ENCODE results near the gene SLC23A1.
"Not testable (repeated sequence)": the region's sequence is repeated elsewhere in the genome, so short reads cannot be mapped to it uniquely, and the experiment has no call there.

The SLC23A1 gene

DNA sequence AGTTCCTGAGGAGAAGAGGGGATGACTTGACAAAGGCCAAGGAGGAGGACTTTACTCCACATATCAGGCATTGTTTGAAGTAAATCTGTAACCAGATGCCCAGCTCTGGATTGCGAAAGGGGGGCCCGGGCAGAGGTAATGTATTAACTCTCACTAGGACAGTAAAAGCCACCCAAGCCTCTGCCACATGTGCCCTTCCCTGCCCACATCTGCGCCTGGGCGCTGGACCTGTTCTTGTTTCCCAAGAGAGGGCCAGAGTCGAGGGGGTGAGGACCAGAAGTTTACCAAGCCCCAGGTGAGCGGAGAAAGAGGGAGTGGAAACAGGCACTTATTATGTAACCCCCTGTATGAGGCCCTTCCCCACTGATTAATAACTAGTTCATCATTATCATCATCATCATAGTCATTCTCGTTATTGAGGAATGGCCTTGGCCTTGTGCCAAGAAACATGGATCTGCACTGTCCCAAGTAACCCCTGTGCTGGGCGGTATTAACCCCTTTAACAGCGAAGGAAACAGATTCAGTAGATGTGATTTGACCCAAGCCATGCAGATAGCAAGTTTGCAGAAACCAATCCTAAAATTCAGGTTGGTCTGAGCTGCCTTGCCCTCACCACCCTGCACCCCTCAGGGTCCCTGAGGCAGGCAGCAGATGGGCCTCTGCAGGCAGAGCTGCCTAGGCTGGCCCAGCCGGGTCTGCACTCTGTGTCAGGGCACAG, at the start of gene SLC23A1:
SLC23A1 (minus strand) TSS at position 23 of the 718 bp plus-strand sequence. CDS start 44 bp downstream, outside the sequence.
- no peak for DNase-seq

DNA sequence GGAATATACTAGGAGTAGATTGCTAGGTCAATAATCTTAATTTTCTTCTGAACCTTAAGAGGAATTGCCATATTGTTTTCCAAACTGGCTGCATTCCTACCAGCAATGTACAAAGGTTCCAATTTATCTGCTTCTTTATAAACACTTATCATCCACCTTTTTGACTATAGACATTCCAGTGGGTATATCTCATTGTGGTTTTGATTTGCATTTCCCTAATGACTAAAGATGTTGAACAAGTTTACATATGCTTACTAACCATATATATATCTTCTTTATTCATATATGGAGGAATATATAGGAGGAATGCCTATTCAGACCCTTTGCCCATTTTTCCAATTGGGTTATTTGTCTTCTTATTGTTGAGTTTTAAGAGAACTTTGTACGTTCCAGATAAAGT, 48.6 kb upstream of the SLC23A1 start:
- DNase-seq = no peak

DNA sequence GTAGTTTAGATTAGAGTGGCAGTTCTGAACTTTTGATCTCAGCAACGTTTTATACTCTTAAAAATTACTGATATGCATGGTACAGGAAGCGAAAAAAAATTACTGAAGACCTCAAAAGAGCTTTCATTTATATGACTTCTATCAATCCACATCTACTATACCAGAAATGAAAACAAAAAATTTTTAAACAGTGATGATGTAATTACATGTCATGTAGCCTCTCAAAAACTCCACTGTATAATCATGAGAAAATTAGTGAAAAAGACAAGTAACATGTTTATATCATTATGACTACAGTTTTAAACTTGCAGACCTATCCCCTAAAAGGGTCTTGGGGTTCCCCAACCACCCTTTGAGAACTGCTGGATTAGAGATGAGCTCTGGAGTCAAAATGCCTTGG, 46.9 kb upstream of the SLC23A1 start:
- DNase-seq = no peak

DNA sequence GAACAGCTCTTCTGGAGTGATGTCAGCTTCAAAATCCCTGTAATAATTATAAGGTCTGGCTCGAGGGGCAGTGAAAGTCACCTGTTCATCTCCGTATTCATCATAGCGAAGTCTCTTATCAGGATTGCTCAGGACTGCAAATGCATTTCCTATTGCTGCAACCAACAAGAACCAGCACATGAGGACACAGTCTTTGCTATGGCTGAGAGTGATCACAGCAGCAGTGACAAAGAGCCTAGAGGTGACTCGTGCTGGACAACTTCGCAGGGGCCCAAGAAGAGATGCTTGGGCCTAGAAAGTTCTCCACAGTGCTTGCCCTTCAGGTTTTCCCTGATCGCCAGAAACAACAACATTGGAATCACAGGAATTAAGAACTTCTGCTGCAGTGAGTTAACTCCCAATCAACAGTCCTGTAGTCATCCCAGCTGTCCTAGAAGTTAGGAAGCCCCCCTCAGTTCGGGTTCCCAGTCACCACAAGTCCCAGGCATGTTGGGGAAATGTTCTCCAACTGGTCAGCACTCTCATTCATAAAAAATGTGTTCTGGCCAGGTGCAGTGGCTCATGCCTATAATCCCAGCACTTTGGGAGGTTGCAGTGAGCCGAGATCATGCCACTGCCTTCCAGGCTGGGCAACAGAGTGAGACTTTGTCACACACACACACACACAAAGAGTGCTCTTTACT, 43.2 kb upstream of the SLC23A1 start:
- no peak for DNase-seq

DNA sequence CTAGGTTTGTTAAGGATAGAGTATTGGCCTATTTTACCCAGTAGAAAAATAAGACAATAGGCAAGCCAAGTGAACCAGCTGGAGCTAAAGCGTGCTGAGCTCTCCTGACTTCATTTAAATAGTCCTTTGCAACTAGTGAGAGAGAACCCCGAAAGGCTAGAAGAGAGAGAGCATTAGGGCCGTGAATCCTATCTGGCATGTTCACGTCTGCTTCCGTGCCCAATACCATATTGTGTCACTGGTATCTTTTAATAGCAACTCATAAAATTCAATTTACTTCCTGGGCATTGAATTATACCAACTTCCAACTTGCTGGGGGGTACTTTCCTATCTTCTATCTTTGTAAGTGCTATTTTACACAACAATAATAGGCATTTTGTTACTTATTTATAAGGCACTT, 42.4 kb upstream of the SLC23A1 start:
- DNase-seq = no peak

DNA sequence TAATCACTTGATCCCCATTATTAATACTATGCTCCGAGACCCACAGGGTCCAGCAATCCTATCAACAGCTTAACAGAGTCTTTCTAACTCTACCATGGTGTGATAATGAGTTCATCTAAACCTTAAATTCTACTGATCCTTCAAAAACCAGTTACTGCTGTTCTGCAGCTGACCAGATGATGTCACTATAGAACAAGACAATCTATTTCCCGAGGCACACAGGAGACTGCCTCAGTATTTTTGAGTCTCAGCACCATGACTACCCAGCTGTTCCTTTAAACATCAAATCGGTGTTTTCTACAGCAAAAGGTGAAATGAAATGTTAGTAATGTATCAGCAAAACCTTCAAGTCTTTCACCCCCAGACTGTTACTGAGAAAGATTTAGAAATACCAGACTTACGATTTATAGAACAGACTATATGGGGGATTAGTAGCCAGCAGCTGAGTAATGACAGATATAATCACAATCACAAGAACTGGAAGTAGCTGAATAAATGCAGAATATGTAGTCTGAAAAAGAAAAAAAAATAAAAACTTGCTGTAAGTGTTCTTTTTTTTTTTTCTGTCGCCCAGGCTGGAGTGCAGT, 39.3 kb upstream of the SLC23A1 start:
- peak; percentile 26 for DNase-seq

DNA sequence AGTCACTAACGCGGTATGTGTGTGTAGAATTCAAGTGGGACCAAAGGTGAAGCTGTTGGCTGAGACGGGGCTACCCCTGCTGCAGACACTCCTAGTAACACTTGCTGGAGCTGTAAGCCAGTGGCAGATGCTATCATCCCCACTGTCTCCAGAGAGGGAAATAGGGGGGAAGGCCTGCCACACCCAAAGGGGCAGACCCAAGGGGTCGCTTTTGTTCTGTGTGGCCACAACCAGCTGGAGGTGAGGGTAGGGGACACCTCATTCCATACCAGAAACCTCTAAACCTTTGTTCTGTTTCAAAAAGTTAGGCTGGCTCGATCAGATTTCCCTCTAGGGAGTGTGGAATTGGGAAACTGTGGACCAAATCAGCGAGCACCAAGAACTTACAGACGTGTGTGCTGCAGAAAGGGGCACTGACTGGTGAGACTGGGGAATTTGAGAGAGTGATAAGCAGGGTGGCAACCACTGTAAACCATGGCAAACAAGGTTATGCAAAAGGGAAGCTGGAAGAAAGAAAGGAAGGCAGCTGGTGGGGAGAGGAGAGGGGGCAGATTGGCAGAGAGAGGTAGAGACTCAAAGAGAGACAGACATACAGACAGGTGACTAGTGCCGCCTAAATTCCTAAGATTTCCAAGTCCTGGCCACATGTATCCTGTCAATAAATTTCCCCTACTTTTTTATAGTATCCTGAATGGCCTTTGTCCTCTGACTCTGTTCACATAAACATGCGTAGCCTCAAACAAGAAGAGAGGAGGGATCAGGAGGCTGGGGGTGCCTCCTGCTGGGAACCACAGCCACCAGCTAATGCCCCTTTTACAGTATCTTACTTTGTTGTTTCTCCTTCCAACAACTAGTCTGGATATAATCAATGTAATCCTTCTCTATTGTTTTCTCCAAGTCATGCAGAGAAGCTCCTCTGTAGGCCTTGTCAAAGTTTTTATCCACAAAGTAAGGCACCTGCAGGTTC, 36.4 kb upstream of the SLC23A1 start:
- DNase-seq = no peak

DNA sequence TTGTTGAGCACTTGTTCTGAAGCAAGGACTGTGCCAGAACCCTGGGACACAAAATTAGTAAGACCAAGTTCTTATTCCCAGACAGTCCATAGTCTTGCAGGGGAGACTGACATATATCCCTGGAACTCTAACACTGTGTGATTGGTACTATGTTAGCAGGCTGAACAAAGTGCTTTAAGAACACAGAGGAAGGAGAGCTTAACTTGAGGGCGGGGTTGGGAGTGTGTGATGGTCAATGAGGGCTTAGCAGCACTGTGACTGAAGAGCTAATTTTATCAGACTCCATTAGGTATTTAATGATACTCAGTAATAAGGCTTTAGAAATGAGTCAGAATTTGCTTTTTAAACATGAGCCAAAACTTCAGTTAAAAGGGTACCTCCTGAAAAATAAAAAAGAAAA, 35.7 kb upstream of the SLC23A1 start:
- no peak for DNase-seq

DNA sequence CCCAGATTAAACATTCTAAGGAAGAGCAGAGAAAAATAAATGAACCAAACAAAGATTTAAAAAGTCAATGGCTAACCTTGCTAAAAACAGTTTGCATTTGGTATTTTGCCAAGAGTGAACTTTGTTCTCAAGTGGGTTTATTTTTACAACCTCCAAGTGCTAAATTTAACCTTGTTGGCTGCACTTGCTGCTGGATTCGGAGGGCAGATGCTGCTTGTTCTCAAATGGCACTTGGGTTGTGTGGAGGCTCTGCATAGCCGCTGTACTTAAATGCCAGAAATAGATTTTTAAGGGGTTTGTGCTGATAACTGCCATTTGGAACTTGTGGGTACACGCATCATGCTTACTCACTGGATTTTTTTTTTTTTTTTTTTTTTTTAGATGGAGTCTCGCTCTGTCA, 34.1 kb upstream of the SLC23A1 start:
- DNase-seq = no peak

DNA sequence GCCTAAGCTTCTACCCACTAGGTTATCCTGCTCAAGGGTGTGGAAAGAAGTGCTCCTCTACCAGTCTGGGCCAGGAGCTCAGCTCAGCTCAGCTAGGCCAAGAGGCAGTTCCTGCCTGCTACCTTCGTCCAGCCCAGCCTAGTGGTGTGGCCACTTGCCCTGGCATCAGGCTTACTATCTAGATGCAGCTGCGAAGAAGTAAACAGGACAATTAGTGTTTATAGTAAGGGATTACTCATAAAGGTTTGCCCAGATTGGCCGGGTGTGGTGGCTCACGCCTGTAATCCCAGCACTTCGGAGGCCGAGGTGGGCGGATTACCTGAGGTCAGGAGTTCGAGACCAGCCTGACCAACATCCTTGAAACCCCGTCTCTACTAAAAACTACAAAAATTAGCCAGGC, 33.6 kb upstream of the SLC23A1 start:
- DNase-seq = no peak

DNA sequence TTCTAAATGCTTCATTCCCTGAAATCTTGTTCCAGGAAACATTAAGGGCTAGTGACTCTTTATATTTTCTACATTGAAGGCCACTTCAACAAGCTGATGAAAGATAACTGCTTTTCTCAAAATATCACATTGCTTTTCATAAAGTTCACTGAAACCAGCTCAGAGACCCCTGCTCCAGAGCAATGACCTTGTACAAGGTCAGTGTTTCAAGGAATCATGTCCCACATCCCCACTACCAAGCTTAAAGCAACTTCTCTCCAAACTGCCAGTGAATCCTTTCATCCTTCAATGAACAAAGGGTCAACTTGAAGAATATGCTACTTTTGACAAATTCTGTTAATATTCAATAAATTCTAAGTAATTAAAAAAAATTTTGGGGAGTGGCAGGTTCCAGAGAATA, 32.8 kb upstream of the SLC23A1 start:
- no peak for DNase-seq

DNA sequence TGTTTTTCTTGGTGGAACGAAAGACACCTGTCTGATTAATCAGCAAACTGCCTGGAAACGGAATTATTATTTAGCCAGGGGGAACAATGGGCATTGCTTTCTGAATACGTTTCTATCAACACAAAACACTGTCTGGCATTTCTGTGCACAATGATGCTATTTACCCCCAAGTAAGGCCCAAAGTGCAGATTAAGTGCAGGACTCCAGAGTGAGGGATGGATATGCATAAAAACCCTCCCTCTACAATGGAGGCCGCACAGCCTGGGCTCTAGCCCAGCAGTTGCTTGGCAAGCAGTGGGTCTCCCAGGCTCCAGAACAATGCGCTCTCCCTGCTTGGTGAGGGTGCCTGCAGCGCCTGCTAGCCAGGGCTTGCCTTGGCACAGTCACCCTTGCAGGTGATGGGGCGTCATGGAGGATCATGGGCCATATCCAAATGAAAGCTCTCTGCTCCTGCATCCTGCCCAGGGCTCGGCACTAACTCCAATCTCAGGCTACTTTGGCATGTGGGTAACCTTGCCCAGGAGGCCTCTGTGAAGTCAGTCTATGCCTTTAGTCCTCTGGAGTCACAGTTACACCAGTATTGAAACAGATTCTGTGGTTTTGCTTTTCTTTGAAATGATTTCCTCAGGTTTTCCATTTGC, 32.2 kb upstream of the SLC23A1 start:
- DNase-seq = no peak

DNA sequence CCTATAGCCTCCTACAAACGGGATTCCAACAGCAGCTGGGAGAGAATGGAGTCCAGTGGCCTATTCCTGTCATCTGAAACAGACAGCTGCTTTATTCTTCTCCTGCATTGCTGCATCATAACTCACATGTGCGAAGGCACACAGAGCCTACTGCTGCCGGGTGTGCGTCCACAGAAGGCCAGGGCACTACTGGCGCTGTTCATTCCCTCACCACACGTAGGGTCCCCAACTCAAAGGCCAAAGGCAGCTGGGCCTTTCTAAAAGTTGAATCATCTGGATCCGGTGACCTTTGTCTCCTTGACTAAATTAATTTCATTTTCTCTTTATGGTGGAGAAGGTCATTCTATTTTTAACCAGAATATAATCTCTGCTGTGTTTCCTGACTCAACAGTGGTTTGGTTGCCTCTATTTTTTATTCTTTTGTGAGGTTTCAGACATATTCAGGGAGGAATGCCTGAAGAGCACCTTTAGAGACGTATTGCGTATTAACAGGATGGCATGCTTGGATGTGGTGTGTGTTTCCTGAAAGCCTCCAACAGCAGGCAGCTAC, 31.6 kb upstream of the SLC23A1 start:
- DNase-seq = no peak

DNA sequence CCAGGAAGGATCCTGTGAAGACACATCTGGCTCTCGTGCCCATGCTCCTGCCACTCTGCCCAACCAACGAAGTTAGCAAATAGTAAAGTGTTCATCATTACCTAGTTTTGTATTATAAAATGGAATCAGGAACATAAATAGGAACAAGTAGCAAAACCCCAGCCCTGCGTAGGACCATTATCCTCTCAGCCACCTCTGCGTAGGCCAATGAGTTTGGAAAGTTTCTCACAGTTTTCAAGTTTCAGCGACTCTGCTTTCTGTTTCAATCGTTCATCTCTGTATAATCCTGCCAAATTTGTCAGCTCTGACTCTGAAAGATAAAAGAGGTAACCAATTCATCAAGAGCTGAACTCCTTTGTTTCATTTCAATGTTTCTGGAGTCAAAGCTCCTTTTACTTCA, 30.9 kb upstream of the SLC23A1 start:
- no peak for DNase-seq

DNA sequence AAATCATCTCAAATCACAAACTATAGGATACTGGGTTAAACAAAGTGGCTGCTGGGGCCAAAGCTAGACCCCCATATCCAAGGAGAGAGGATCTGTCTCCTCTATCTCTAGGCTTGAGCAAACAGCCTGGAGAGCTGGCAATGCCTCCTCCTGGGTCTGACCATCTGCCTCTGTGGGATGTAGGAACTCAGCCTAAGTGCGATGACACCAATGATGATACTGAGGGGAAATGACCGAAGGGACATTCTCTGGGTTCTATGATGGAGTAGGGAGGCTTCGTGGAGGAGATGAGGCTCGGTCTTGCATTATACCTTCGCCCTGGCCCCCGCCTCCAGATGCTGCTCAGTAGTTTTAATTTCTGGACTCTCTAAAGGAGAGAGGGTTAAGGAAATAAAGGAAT, 30.1 kb upstream of the SLC23A1 start:
- no peak for DNase-seq

DNA sequence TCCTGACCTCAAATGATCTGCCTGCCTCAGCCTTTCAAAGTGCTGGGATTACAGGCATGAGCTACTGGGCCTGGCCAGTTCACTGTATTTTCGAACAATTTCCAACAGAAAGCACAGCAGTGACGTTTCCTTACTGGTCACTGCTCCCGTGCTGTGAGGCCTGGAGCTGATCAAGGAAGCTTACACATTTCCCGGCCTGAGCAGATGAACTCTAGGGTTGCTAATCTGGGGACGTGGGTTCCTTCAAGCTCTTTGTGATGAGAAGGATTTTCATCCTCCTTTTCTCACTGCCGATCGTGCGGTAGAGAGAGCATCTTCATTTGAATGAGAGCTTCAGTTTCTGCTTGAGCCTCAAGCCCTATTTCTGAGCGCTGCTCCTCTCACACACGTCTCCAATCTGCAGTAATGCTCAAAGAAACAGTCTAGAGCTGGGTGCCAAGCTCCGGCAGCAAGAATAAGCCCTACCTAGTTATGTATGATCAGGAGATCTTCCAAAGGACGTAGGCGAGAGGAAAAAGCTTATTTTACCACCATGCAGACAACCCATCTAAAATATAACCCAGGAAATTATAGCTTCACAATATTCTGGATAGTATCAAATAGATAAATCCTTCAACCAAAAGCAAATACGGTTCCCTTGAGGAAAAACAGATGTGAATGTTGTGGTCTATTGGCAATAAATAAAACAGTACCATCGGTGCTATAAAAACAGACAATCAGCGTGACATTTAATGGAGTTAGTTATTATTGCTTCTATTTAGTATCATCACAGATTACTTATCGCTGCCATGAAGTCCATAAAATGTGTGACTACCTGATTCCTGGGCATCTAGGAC, 28.1 kb upstream of the SLC23A1 start:
- no peak for DNase-seq

DNA sequence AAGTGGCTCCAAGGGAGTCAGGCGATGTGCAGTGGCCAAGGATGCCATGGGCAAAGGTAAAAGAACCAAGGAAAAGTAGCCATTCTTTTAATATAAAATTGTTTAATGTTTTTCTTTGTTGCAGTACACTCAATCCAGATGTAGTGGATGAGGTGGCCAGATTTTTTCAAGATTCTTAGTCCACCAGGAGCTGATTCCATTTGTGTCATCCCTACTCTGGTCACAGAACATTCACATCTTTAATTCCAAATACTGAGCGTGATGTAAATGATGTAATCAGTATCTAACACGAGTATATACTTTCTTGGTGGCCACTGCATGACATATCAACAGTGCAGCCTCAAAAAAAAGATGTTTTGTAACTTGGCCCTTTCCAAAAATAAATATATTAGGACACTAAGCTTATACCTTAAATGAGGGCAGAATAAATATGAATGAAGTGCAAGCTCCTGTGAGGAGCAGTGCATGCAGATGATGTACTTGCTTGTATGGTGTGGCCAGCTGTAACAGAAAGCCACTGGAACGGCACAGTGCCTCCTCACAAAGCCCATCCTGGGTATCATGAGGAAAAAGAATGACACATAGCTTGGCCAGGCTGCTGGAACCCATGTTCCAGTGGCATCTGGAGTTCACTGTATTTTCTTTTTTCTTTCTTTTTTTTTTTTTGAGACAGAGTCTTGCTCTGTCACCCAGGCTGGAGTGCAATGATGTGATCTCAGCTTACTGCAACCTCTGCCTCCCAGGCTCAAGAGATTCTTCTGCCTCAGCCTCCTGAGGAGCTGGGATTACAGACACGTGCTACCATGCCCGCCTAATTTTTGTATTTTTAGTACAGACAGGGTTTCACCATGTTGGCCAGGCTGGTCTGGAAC, 27.3 kb upstream of the SLC23A1 start:
- no peak for DNase-seq

DNA sequence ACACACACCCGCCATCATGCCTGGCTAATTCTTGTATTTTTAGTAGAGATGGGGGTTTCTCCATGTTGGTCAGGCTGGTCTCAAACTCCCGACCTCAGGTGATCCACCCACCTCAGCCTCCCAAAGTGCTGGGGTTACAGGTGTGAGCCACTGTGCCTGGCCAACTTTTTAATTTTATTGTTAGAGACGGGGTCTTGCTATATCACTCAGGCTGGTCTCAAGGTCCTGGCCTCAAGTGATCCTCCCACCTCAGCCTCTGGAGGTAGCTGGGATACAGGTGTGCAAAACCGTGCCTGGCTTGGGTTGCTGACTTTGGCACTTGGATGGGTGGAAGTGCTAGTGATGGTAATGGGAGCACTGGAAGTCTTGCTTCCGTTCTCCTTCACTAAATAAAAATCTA, 26.0 kb upstream of the SLC23A1 start:
- not testable (repeated sequence) for DNase-seq

DNA sequence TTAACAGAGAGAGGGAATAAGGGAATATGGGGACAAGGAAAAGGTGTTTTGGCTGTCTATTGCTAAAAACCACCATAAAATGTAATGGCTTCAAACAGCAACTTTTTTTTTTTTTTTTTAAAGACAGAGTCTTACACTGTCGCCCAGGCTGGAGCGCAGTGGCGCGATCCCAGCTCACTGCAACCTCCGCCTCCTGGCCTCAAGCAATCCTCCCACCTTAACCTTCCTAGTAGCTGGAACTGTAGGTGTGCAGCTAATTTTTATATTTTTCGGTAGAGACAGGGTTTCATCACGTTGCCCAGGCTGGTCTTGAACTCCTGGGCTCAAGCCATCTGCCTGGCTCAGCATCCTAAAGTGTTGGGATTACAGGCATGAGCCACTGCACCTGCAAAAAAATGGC, 25.1 kb upstream of the SLC23A1 start:
- no peak for DNase-seq

DNA sequence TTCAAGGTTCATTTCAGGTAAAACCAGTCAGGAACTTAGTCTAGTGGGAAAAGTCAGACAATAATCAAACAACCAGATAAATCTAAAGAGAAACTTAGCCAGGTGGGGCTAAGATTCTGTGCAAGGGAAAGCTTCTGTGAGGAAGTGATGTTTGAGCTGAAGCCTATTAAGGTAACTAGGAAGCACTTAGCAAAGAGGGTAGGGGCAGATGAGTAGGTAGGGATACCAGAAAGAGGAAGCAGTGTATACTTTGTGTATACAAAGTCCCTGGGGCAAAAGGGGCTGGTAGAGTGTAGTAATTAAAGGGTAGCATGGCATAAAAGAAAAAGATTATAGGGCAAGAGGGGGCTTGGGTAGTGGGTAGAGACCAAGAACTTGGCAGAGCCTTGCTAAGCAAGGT, 24.4 kb upstream of the SLC23A1 start:
- no peak for DNase-seq

Data from NCI-H146 (cell line).